NCI-H82 (cell line): ENCODE results near the gene KMT5C.
"Not testable (repeated sequence)": the region's sequence is repeated elsewhere in the genome, so short reads cannot be mapped to it uniquely, and the experiment has no call there.

Source experiments
- DNase-seq: peaks from one replicate; lab custom pipeline; 2025; lab: John Stamatoyannopoulos, UW

The KMT5C gene

GRCh38 chr19:55319785-55320184 is 19.9 kb upstream of the KMT5C start:
- DNase-seq, result peak; percentile 80

GRCh38 chr19:55320844-55321419 is 18.7 kb upstream of the KMT5C start:
- DNase-seq, result no peak

- no peak for DNase-seq
Observed at GRCh38 chr19:55321466-55322137, 18.1 kb upstream of the KMT5C start.

GRCh38 chr19:55322204-55322885 is 17.3 kb upstream of the KMT5C start:
- DNase-seq, result no peak

GRCh38 chr19:55324662-55325061 is 15.0 kb upstream of the KMT5C start:
- no peak for DNase-seq

- DNase-seq, result no peak
Observed at GRCh38 chr19:55325172-55325571, 14.5 kb upstream of the KMT5C start, which contains the start of gene TMEM150B. TMEM150B (minus strand) TSS chr19:55325341; CDS start chr19:55321036, 4,305 bp downstream.

- peak; percentile 33 for DNase-seq
Observed at GRCh38 chr19:55328774-55329318, 10.8 kb upstream of the KMT5C start.

GRCh38 chr19:55329791-55330190 is 9.9 kb upstream of the KMT5C start:
- not testable (repeated sequence) for DNase-seq

GRCh38 chr19:55333870-55334269 is 5.8 kb upstream of the KMT5C start:
- DNase-seq, result no peak

GRCh38 chr19:55336101-55336500 is 3.6 kb upstream of the KMT5C start:
- no peak for DNase-seq

- no peak for DNase-seq
Observed at GRCh38 chr19:55339889-55340783, 460 bp downstream of the KMT5C start.

- peak; percentile 74 for DNase-seq
Observed at GRCh38 chr19:55340784-55341147, 1.1 kb downstream of the KMT5C start.

GRCh38 chr19:55341171-55341588 is 1.5 kb downstream of the KMT5C start:
- peak; percentile 94 for DNase-seq

- no peak for DNase-seq
Observed at GRCh38 chr19:55341595-55342531, 2.2 kb downstream of the KMT5C start.

GRCh38 chr19:55344444-55344843 is 4.8 kb downstream of the KMT5C start:
- no peak for DNase-seq

GRCh38 chr19:55345101-55345817 is 5.6 kb downstream of the KMT5C start:
- DNase-seq, result no peak

- no peak for DNase-seq
Observed at GRCh38 chr19:55345818-55346724, 6.4 kb downstream of the KMT5C start.

- no peak for DNase-seq
Observed at GRCh38 chr19:55346725-55347441, 7.2 kb downstream of the KMT5C start.
